ENCODE results near the gene ITGB3.

- no peak for TF ChIP-seq CTCF (IDR thresholded peaks at IDR 0.05)
- TF ChIP-seq POLR2A (IDR thresholded peaks at IDR 0.05): no peak
Measured at GRCh38 chr17:47264166-47264565, 10.5 kb downstream of the ITGB3 start.
